ENCODE data around the gene ZNHIT1.
A peak's percentile ranks its signal among the peaks of the same experiment; 100 is the strongest.

DNA sequence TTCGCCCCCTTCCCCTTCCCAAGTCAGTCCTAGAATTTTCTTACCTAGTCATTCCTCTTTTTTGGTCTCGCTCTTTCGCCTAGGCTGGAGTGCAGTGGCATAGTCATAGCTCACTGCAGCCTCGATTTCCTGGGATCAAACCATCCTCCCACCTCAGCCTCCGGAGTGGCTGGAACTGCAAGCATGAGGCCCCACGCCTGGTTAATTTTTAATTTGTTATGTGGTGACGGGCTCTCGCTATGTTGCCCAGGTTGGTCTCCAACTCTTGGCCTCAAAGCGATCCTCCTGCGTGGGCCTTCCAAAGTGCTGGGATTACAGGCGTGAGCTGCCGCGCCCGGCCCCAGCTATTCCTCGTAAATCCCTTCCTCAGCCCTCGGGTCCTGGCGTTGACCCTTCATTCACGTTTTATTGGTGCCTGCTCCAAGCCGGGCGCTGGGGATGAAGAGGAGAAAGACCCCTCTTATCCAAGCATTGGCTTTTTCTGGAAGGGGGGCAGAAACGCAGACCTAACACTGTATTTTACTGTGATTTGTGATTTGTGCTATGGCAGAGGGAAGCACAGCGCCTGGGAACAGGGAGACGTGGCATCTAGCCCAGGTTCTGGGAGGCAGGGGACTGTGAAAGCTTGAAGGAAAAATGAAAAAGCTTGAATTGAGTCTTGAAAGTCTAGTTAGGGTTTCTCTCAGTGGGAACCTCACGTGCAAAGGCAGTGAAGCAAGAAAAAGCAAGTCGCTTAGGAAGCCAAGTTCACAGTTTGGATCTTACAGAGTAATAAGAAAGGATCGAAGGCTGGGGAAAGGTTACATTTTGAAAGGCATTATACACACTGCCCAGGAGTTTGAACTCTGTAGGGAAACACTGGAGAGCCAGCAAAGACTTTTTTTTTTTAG is 516 bp downstream of the ZNHIT1 start:
- TF ChIP-seq, protein P1, sequence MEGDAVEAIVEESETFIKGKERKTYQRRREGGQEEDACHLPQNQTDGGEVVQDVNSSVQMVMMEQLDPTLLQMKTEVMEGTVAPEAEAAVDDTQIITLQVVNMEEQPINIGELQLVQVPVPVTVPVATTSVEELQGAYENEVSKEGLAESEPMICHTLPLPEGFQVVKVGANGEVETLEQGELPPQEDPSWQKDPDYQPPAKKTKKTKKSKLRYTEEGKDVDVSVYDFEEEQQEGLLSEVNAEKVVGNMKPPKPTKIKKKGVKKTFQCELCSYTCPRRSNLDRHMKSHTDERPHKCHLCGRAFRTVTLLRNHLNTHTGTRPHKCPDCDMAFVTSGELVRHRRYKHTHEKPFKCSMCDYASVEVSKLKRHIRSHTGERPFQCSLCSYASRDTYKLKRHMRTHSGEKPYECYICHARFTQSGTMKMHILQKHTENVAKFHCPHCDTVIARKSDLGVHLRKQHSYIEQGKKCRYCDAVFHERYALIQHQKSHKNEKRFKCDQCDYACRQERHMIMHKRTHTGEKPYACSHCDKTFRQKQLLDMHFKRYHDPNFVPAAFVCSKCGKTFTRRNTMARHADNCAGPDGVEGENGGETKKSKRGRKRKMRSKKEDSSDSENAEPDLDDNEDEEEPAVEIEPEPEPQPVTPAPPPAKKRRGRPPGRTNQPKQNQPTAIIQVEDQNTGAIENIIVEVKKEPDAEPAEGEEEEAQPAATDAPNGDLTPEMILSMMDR (IDR thresholded peaks at IDR 0.05) = no peak
- TF ChIP-seq CBX2 (IDR thresholded peaks at IDR 0.05; ENCODE audit: borderline replicate concordance, low read depth) (no peak), EHMT2 (IDR thresholded peaks at IDR 0.05; ENCODE audit: low read depth) (no peak), POLR2A (IDR thresholded peaks at IDR 0.05; ENCODE audit: low read length) (no peak), CEBPB (IDR thresholded peaks at IDR 0.05) (no peak)
- TF ChIP-seq, protein P2, sequence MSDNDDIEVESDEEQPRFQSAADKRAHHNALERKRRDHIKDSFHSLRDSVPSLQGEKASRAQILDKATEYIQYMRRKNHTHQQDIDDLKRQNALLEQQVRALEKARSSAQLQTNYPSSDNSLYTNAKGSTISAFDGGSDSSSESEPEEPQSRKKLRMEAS (IDR thresholded peaks at IDR 0.05) = peak; percentile 27; the same call in 1 of the 2 replicates
- TF ChIP-seq, protein P3, sequence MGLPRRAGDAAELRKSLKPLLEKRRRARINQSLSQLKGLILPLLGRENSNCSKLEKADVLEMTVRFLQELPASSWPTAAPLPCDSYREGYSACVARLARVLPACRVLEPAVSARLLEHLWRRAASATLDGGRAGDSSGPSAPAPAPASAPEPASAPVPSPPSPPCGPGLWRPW (IDR thresholded peaks at IDR 0.05) = no peak
- TF ChIP-seq, protein P4, sequence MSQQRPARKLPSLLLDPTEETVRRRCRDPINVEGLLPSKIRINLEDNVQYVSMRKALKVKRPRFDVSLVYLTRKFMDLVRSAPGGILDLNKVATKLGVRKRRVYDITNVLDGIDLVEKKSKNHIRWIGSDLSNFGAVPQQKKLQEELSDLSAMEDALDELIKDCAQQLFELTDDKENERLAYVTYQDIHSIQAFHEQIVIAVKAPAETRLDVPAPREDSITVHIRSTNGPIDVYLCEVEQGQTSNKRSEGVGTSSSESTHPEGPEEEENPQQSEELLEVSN (IDR thresholded peaks at IDR 0.05; ENCODE audit: borderline replicate concordance, low read depth) = 0 out of 2 replicates have a peak, but pooled peaks have one; percentile 32
